Left lung (tissue), 10 donors: ENCODE measurements around the gene CD93. TPM values are rescaled to one million over a fixed set of nuclear protein-coding genes. Genes with fewer than 3 reads are reported as not detected.

Source experiments
- ATAC-seq: fragments of 200-7000 bp; cut with Tn5 transposase; one replicate; pipeline ENCODE4 v1.9.1; 2020; ENCODE audit warnings: moderate library complexity
- DNase-seq, 4 donors: peaks; one replicate each; pipeline ENCODE4 v3.0.0-alpha.2; 2013 to 2020
- H3K27ac ChIP-seq, 2 donors: fragments of 200-600 bp; sonication (generic) in 1 of 2; one replicate each; pipeline versions ENCODE4 v1.5.0 to v1.8.0; 2020 to 2021
- H3K27me3 ChIP-seq, 2 donors: fragments of 200-600 bp; sonication (generic) in 1 of 2; one replicate each; pipeline versions ENCODE4 v1.5.0 to v1.8.0; 2020 to 2021
- H3K36me3 ChIP-seq, 2 donors: fragments of 200-600 bp; sonication (generic) in 1 of 2; one replicate each; pipeline versions ENCODE4 v1.5.0 to v1.8.0; 2020 to 2021
- H3K4me1 ChIP-seq, 2 donors: fragments of 200-600 bp; one replicate each; pipeline ENCODE4 v1.8.0; 2021
- H3K4me3 ChIP-seq, 2 donors: fragments of 200-600 bp; sonication (generic) in 1 of 2; one replicate each; pipeline versions ENCODE4 v1.5.0 to v1.8.0; 2020 to 2021; ENCODE audit warnings: mild to moderate bottlenecking in 1 of 2
- H3K9me3 ChIP-seq, 2 donors: fragments of 200-600 bp; sonication (generic) in 1 of 2; one replicate each; pipeline versions ENCODE4 v1.5.0 to v1.8.0; 2020 to 2021
- CTCF ChIP-seq, 2 donors: fragments of 200-600 bp; sonication (generic) in 1 of 2; IDR thresholded peaks; one replicate each; pipeline versions ENCODE4 v1.5.0 to v1.8.0; 2021; ENCODE audit warnings: antibody characterized with exemption in 2 of 2
- intact Hi-C, 2 donors: fragments of 100-400 bp; cut with DNase I; formaldehyde crosslinking; loops; one replicate each; pipeline versions ENCODE4 v1.11.2 to v1.14.2; 2022
- polyA plus RNA-seq, 6 donors: library from polyadenylated mRNA; unstranded; fragments of 120-200 nt; gene quantifications; one replicate each; pipeline ENCODE4 v1.2.1, GENCODE V29; 2013; ENCODE audit not compliant: insufficient read length in 6 of 6
- total RNA-seq, 2 donors: library from RNA; stranded (reverse); fragmentation: NEBNext Ultra II Directional; extraction: Animal tissue kit (Norgen Biotek cat#: 25700); gene quantifications; one replicate each; pipeline ENCODE4 v1.2.1, GENCODE V29; 2021
- donor health status: DM: no; HTN: yes; CAD: no.
- donor health status: DM: no; HTN: no; CAD: no.

Gene CD93
- total and polyA plus RNA-seq, 8 donors, result 71.2 to 221 (median 180) TPM

DNA sequence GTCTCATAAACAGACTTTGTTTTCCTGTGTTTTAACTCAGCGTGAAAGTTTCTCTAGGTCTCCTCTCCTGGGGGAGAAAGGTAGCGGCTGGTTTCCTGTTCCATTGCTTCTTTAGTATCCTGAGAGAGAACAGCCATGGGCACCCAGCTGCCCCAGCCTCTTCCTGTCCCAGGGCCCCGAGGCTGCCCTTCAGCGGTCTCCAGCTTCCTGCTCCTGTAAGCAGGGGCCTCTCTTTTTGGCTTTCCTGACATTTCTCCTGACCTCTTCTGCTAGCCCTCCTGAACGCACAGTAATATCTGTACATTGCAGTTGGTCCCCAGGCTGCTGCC lies 53.4 kb downstream of the CD93 start:
- no peak overlapping the region for H3K4me3 ChIP-seq
- ATAC-seq (no peak), DNase-seq (no peak)
- no peak for TF ChIP-seq CTCF (IDR thresholded peaks at IDR 0.05)
- no peaks in the 10 kb centered on the region for H3K9me3 ChIP-seq
- H3K36me3 ChIP-seq, result no peaks in the 10 kb centered on the region
- peaks cover 18 to 37% of the 10 kb centered on the region in 2 donors for H3K27me3 ChIP-seq
- intact Hi-C loops, result no loop called here
- no peak overlapping the region for H3K27ac ChIP-seq
- H3K4me1 ChIP-seq, result peaks cover 0 to 30% of the 10 kb centered on the region in 2 donors

DNA sequence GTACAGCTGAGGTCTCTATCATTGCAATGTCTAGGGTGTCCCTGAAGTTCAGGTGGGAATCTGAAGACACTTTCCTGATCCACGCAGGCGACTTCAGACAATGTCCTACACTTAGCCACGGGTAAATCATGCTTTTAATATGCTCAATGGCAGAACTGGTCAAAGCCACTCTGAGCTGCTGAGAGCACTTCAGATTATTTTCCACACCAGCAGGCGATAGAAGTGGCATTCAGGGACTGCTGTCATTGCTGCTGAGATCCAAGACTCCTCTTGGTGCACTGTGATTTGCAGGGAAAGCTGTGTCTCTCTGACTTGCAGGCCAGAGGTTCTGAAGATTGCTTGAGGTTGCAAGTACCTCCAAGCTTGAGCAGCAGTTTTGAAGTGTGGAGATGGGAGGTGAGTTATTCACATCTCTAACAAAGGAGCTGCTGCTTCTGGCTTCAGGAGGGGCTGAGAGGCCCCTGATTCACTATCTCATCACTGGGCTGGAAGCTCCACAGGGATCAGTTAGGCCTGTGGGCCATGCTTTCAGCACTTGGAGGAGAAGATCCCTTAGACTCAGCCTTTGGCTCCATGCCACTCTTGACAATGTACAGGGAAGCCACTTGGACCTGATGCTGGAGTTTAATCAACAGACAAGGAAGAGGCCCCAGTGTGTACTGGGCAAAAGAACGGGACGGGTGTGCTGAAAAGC lies 53.9 kb downstream of the CD93 start:
- intact Hi-C loops, result no loop called here
- DNase-seq, result no peak
- no peak for TF ChIP-seq CTCF (IDR thresholded peaks at IDR 0.05)
- H3K27me3 ChIP-seq, result peaks cover 18 to 33% of the 10 kb centered on the region in 2 donors
- peaks cover 0 to 35% of the 10 kb centered on the region in 2 donors for H3K4me1 ChIP-seq
- no peaks in the 10 kb centered on the region for H3K9me3 ChIP-seq
- no peaks in the 10 kb centered on the region for H3K36me3 ChIP-seq
- peak; percentile 80 for ATAC-seq
- no peak overlapping the region for H3K4me3 ChIP-seq
- H3K27ac ChIP-seq, result no peak overlapping the region

DNA sequence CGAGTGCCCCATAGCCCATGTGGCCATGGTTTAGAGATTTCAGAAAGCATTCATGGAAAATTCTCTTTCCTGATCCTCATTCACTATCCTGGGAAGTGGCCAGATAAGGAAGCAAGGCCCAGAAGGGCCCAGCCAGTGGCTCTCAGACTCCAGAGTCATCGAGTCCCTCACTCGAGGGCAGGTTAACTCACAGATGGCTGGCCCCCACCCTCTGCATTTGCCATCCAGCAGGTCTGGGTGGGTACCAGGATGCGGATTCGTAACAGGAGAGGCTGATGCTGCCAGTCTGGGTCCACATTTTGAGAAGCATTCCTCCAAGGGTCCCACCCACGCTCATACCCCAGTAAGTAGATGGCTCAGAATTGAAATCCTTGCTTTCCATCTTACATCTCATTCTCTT lies 54.8 kb downstream of the CD93 start:
- Histone ChIP-seq H3K4me1 (peaks cover 0 to 43% of the 10 kb centered on the region in 2 donors), H3K9me3 (no peaks in the 10 kb centered on the region), H3K27me3 (peaks cover 15 to 25% of the 10 kb centered on the region in 2 donors), H3K4me3 (no peak overlapping the region), H3K27ac (no peak overlapping the region), H3K36me3 (no peaks in the 10 kb centered on the region)
- intact Hi-C loops, result no loop called here
- TF ChIP-seq CTCF (IDR thresholded peaks at IDR 0.05), result no peak
- DNase-seq (no peak), ATAC-seq (no peak)

Other genes starting within 250 kb of the CD93 start
- gene SSTR4, start 51.0 kb downstream of the CD93 start, total RNA-seq, result not detected
- under 1 TPM; 0.18 to 0.47 (median 0.26) TPM for gene SSTR4, start 51.0 kb downstream of the CD93 start, polyA plus RNA-seq
- 10 to 100 TPM; 53.1 to 77.4 TPM for gene THBD, start 36.7 kb downstream of the CD93 start, total RNA-seq
- 10 to 100 TPM; 27.3 to 69.9 (median 42.7) TPM for gene THBD, start 36.7 kb downstream of the CD93 start, polyA plus RNA-seq